Nephron (organoid): ENCODE data around the gene LPP.

Source experiments
- H3K27ac Mint-ChIP-seq, 3 experiments: 2 replicates each; pipeline ENCODE4 v1.8.0; 2020; ENCODE audit warnings: mixed read lengths in 3 of 3, mild to moderate bottlenecking in 2 of 3, moderate library complexity in 1 of 3
- H3K27me3 Mint-ChIP-seq: 2 replicates; pipeline ENCODE4 v1.8.0; 2021; ENCODE audit warnings: low read depth, mild to moderate bottlenecking, moderate library complexity, mixed read lengths
- H3K36me3 Mint-ChIP-seq: 2 replicates; pipeline ENCODE4 v1.8.0; 2020; ENCODE audit warnings: low read depth, mixed read lengths
- H3K4me1 Mint-ChIP-seq: 2 replicates; pipeline ENCODE4 v1.8.0; 2020; ENCODE audit warnings: mixed read lengths
- H3K4me3 Mint-ChIP-seq, 3 experiments: 2 replicates each; pipeline ENCODE4 v1.8.0; 2020; ENCODE audit warnings: mild to moderate bottlenecking in 3 of 3, mixed read lengths in 3 of 3, moderate library complexity in 2 of 3
- H3K9me3 Mint-ChIP-seq: 2 replicates; pipeline ENCODE4 v1.8.0; 2020; ENCODE audit warnings: mixed read lengths
- CTCF ChIP-seq, 3 experiments: fragments of 200-600 bp; sonication (generic); IDR thresholded peaks; one replicate each; pipeline ENCODE4 v1.5.0; 2021; ENCODE audit warnings: antibody characterized with exemption in 3 of 3; ENCODE audit not compliant: unreplicated experiment in 3 of 3

Gene LPP

GRCh38 chr3:188571531-188572095 is 417.7 kb downstream of the LPP start:
- Mint-ChIP-seq H3K9me3 (no peaks in the 10 kb centered on the region), H3K4me1 (peaks cover 39% of the 10 kb centered on the region), H3K27ac (no peak overlapping the region)

GRCh38 chr3:188573291-188573940 is 419.5 kb downstream of the LPP start:
- Mint-ChIP-seq H3K4me3 (no peak overlapping the region), H3K4me1 (peaks cover 32% of the 10 kb centered on the region), H3K27me3 (no peaks in the 10 kb centered on the region), H3K36me3 (no peaks in the 10 kb centered on the region), H3K27ac (no peak overlapping the region), H3K9me3 (no peaks in the 10 kb centered on the region)
- TF ChIP-seq CTCF (IDR thresholded peaks at IDR 0.05; ENCODE audit: unreplicated experiment in 3 of 3), result no peak

More at GRCh38 chr3:188571531-188572095, 417.7 kb downstream of the LPP start:
- Mint-ChIP-seq H3K36me3 (no peaks in the 10 kb centered on the region), H3K27me3 (no peaks in the 10 kb centered on the region), H3K4me3 (no peak overlapping the region)
- TF ChIP-seq CTCF (IDR thresholded peaks at IDR 0.05; ENCODE audit: unreplicated experiment in 3 of 3), result no peak

- H3K36me3 Mint-ChIP-seq, result no peaks in the 10 kb centered on the region
- H3K4me1 Mint-ChIP-seq, result peaks cover 32% of the 10 kb centered on the region
- H3K4me3 Mint-ChIP-seq, result no peak overlapping the region
- no peaks in the 10 kb centered on the region for H3K9me3 Mint-ChIP-seq
- H3K27ac Mint-ChIP-seq, result no peak overlapping the region
- TF ChIP-seq CTCF (IDR thresholded peaks at IDR 0.05; ENCODE audit: unreplicated experiment in 3 of 3), result no peak
- H3K27me3 Mint-ChIP-seq, result no peaks in the 10 kb centered on the region
Observed at GRCh38 chr3:188573956-188574355, 420.0 kb downstream of the LPP start.

- Mint-ChIP-seq H3K27me3 (no peaks in the 10 kb centered on the region), H3K9me3 (no peaks in the 10 kb centered on the region), H3K4me3 (no peak overlapping the region), H3K27ac (no peak overlapping the region), H3K4me1 (peaks cover 33% of the 10 kb centered on the region), H3K36me3 (no peaks in the 10 kb centered on the region)
- no peak for TF ChIP-seq CTCF (IDR thresholded peaks at IDR 0.05; ENCODE audit: unreplicated experiment in 3 of 3)
Observed at GRCh38 chr3:188574885-188575284, 420.9 kb downstream of the LPP start.

- Mint-ChIP-seq H3K4me1 (peaks cover 28% of the 10 kb centered on the region), H3K27me3 (no peaks in the 10 kb centered on the region), H3K27ac (no peak overlapping the region), H3K4me3 (no peak overlapping the region), H3K9me3 (no peaks in the 10 kb centered on the region), H3K36me3 (no peaks in the 10 kb centered on the region)
- TF ChIP-seq CTCF (IDR thresholded peaks at IDR 0.05; ENCODE audit: unreplicated experiment in 3 of 3), result no peak
Observed at GRCh38 chr3:188575501-188575900, 421.5 kb downstream of the LPP start.

- Mint-ChIP-seq H3K27ac (no peak overlapping the region), H3K4me3 (no peak overlapping the region), H3K9me3 (no peaks in the 10 kb centered on the region), H3K4me1 (peaks cover 25% of the 10 kb centered on the region), H3K27me3 (no peaks in the 10 kb centered on the region), H3K36me3 (no peaks in the 10 kb centered on the region)
- TF ChIP-seq CTCF (IDR thresholded peaks at IDR 0.05; ENCODE audit: unreplicated experiment in 3 of 3), result no peak
Observed at GRCh38 chr3:188577539-188577938, 423.6 kb downstream of the LPP start.
